Mesodermal cell (in vitro differentiated cells): ENCODE results near the gene APOE.

ENCODE experiments used
- H3K27ac ChIP-seq: 2 replicates; pipeline ENCODE4 v1.7.0; 2013; ENCODE audit warnings: mild to moderate bottlenecking, low read depth, low read length, moderate library complexity; ENCODE audit not compliant: severe bottlenecking
- H3K36me3 ChIP-seq: 2 replicates; pipeline ENCODE4 v1.7.1; 2013; ENCODE audit warnings: mild to moderate bottlenecking, low read length, moderate library complexity; ENCODE audit not compliant: control insufficient read depth, insufficient read depth
- H3K4me1 ChIP-seq: one replicate; pipeline ENCODE4 v1.7.1; 2013; ENCODE audit warnings: mild to moderate bottlenecking, low read length; ENCODE audit not compliant: insufficient read depth, control insufficient read depth, poor library complexity, severe bottlenecking
- H3K4me3 ChIP-seq: 2 replicates; pipeline ENCODE4 v1.7.0; 2013; ENCODE audit warnings: low read length, control low read depth, mild to moderate bottlenecking; ENCODE audit not compliant: insufficient read depth, poor library complexity, severe bottlenecking; ENCODE audit errors: extremely low read depth
- H3K9me3 ChIP-seq: 2 replicates; pipeline ENCODE4 v1.7.1; 2013; ENCODE audit warnings: mild to moderate bottlenecking, low read length, moderate library complexity; ENCODE audit not compliant: control insufficient read depth
- WGBS, 2 experiments: methylation state at CpG; one replicate each; pipeline ENCODE4 v1.1.5; 2013; ENCODE audit warnings: missing lambda C conversion rate in 2 of 2; ENCODE audit not compliant: insufficient coverage in 2 of 2; 5-methylcytosine and 5-hydroxymethylcytosine counted together

The APOE gene

GRCh38 chr19:44939668-44940067 lies 34.1 kb downstream of the APOE start:
- H3K27ac ChIP-seq: no peak overlapping the region
- H3K9me3 ChIP-seq: no peaks in the 10 kb centered on the region
- no peaks in the 10 kb centered on the region for H3K4me1 ChIP-seq
- no peak overlapping the region for H3K4me3 ChIP-seq
- 72 to 89% methylated on average over 3 to 4 of the region's 5 CpGs for WGBS, 2 experiments
- no peaks in the 10 kb centered on the region for H3K36me3 ChIP-seq

DNA sequence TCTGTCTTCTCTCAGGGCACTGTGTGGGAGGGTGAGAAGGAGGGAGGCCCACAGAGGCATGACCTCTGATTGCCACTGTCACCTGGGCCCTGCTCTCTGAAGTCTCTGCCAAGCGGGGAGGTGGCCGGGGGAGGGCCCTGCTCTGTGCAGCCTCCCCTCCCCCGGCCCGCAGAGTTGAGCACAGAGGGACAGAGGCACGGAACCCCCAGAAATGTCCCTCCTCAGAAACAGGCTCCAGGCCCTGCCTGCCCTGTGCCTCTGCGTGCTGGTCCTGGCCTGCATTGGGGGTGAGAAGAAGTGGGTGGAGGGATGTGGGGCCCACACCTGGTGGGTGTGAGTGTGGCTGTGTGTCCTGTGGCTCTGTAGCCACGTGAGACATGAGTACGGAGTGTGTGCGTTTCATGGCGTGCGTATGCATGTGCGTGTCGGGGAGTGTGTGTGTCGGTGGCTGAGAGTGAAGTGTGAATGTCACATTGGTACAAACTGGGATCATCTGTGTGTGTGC lies 36.5 kb downstream of the APOE start, which contains the start of gene APOC4:
APOC4 (plus strand) TSS at position 171 of the 505 bp plus-strand sequence; CDS start at position 212, 41 bp downstream.
- Histone ChIP-seq H3K27ac (no peak within 1 kb of the TSS), H3K4me3 (no peak within 1 kb of the TSS), H3K36me3 (no peaks in the 10 kb centered on the region), H3K9me3 (no peaks in the 10 kb centered on the region), H3K4me1 (no peaks in the 10 kb centered on the region)
- WGBS, 2 experiments: 92 to 96% methylated on average over 10 to 11 of the region's 14 CpGs

- Histone ChIP-seq H3K9me3 (no peaks in the 10 kb centered on the region), H3K4me3 (no peak overlapping the region), H3K36me3 (no peaks in the 10 kb centered on the region), H3K27ac (no peak overlapping the region), H3K4me1 (no peaks in the 10 kb centered on the region)
- WGBS, 2 experiments: 84 to 86% methylated on average over 10 of the region's 10 CpGs
Observed at GRCh38 chr19:44943801-44944249, 38.2 kb downstream of the APOE start.

DNA sequence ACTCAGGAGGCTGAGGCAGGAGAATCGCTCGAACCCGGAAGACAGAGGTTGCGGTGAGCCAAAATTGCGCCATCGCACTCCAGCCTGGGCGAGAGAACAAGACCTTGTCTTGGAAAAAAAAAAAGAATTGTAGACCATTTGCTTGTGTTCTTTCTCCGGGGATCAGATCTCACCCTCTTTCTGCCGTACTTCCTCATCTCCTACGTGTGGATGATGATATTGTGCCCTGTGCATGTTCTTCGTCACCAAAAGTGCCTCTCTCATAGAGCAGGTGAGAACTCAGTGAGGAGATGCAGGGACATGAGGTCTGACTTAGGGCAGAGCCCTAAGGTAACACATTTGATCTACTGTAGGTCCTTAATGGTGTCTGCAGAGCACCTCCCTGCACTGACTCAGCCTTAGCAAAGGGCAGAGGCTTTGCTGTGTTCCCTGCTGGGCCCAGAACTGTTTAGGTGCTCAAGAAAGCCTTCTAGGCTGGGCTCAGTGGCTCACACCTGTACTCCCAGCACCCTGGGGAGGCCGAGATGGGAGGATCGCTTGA lies 41.5 kb downstream of the APOE start:
- H3K27ac ChIP-seq: no peak overlapping the region
- no peak overlapping the region for H3K4me3 ChIP-seq
- H3K36me3 ChIP-seq: peaks cover 5% of the 10 kb centered on the region
- H3K9me3 ChIP-seq: no peaks in the 10 kb centered on the region
- WGBS, 2 experiments: 90% methylated on average over 12 to 13 of the region's 13 CpGs
- H3K4me1 ChIP-seq: no peaks in the 10 kb centered on the region

GRCh38 chr19:44948237-44948636 lies 42.6 kb downstream of the APOE start:
- no peak overlapping the region for H3K4me3 ChIP-seq
- no peak overlapping the region for H3K27ac ChIP-seq
- H3K36me3 ChIP-seq: peaks cover 5% of the 10 kb centered on the region
- H3K9me3 ChIP-seq: no peaks in the 10 kb centered on the region
- no peaks in the 10 kb centered on the region for H3K4me1 ChIP-seq
- 80% methylated on average over 1 of the region's 5 CpGs; no CpG with 5 or more reads in 1 of the 2 experiments for WGBS, 2 experiments

DNA sequence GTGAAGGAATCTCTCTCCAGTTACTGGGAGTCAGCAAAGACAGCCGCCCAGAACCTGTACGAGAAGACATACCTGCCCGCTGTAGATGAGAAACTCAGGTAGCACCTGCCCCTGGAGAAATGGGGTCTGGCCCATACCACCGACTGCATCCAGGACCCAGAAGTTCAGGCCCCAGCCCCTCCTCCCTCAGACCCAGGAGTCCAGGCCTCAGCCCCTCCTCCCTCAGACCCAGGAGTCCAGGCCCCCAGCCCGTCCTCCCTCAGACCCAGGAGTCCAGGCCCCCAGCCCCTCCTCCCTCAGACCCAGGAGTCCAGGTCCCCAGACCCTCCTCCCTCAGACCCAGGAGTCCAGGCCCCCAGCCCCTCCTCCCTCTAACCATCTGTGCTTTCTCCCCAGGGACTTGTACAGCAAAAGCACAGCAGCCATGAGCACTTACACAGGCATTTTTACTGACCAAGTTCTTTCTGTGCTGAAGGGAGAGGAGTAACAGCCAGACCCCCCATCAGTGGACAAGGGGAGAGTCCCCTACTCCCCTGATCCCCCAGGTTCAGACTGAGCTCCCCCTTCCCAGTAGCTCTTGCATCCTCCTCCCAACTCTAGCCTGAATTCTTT lies 43.3 kb downstream of the APOE start:
- WGBS, 2 experiments: 91 to 92% methylated on average over 4 of the region's 5 CpGs
- Histone ChIP-seq H3K27ac (no peak overlapping the region), H3K9me3 (no peaks in the 10 kb centered on the region), H3K36me3 (peaks cover 7% of the 10 kb centered on the region), H3K4me1 (no peaks in the 10 kb centered on the region), H3K4me3 (no peak overlapping the region)

GRCh38 chr19:44949550-44949949 lies 44.0 kb downstream of the APOE start:
- Histone ChIP-seq H3K4me3 (no peak overlapping the region), H3K4me1 (no peaks in the 10 kb centered on the region), H3K36me3 (peaks cover 7% of the 10 kb centered on the region), H3K9me3 (no peaks in the 10 kb centered on the region), H3K27ac (no peak overlapping the region)
- WGBS, 2 experiments: 90 to 94% methylated on average over 2 to 3 of the region's 9 CpGs

DNA sequence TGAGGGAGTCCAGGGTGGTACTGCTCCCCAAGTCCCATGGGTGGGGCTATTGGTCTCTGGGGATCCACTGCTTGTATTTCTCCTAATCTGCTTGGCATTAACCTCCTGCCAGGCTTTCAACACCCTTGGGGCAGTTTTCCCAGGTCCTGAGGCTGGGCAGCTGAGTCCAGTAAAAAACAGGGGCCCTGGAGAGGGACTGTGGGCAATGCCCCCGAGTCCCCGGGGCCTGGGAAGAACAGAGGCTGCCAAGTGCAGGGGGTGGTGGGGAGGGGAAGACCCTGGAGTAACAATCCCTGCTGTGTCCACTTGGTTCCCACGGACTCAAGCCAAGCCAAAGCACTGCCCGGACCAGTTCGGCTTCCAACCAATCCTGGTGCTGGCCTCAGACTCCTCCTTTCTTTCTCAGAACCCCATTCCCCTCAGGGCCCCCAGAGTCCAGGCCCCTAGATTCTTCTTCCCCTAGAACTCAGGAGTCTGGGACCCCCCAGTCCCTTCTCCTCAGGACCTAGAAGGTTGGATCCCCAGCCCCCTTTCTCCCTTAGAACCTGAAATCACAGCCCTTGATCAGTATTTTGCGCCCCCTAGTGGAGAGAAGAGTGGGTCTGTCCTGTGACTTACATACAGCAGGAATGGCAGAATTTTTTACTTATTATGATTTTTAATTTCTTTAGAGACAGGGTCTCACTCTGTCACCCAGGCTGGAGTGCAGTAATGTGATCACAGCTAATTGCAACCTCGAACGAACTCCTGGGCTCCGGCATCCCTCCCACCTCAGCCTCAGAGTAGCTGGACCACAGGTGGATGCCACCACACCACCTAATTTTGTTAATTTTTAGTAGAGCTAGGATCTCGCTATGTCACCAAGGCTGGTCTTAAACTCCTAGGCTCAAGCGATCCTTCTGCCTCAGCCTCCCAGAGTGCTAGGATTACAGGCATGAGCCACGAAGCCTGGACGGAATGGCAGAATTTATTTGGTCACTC lies 45.9 kb downstream of the APOE start:
- Histone ChIP-seq H3K9me3 (no peaks in the 10 kb centered on the region), H3K27ac (no peak overlapping the region), H3K4me3 (no peak overlapping the region), H3K36me3 (peaks cover 7% of the 10 kb centered on the region), H3K4me1 (peaks cover 4% of the 10 kb centered on the region)
- 64 to 69% methylated on average over 11 to 12 of the region's 13 CpGs for WGBS, 2 experiments

- WGBS, 2 experiments: 17 to 52% methylated on average over 4 to 9 of the region's 13 CpGs
- H3K9me3 ChIP-seq: no peaks in the 10 kb centered on the region
- H3K36me3 ChIP-seq: peaks cover 8% of the 10 kb centered on the region
- H3K4me3 ChIP-seq: peak overlapping the region; percentile 97
- peak overlapping the region; percentile 83 for H3K27ac ChIP-seq
- peaks cover 13% of the 10 kb centered on the region for H3K4me1 ChIP-seq
Observed at GRCh38 chr19:44954278-44954648, 48.7 kb downstream of the APOE start.

- 0% methylated on average over 60 to 64 of the region's 65 CpGs for WGBS, 2 experiments
- Histone ChIP-seq H3K9me3 (no peaks in the 10 kb centered on the region), H3K4me1 (peaks cover 13% of the 10 kb centered on the region), H3K4me3 (peak within 1 kb of the TSS; percentile 97), H3K36me3 (peaks cover 11% of the 10 kb centered on the region), H3K27ac (peak within 1 kb of the TSS; percentile 83)
Observed at GRCh38 chr19:44954649-44955504, 49.3 kb downstream of the APOE start, which contains the start of gene CLPTM1. Gene CLPTM1 (plus strand): TSS chr19:44955380. CDS start chr19:44955396, 16 bp downstream.
